Measurements from ENCODE around the gene PON3. TPM values are rescaled to one million over a fixed set of nuclear protein-coding genes. Genes with fewer than 3 reads are reported as not detected.

PON3 gene
- total and polyA plus RNA-seq, 2 of the 8 experiments (the other 6 are each of a cell fraction or from before 2014, with no cell fraction given) = not detected

DNA sequence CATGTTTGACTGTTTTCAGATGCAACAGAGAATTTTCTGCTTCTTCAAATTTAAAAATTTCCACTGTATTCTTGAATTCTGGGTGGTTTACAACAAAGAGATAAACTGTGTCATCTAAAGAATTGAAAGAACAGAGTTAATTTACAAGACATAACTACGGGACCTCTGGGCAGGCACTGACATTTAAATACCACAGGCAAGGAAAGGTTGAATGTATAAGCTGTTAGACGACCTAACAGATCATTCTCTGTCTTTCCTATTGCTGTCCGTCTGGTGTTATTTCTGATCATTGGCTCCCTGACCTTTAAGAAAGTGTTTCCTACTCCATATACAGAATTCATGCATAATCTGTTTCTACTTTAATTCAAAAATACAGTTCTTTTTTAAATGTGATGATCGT is 15.5 kb upstream of the PON3 start:
- Histone ChIP-seq H3K4ac (replicated peaks; ENCODE audit: insufficient read length, low read depth, low read length) (no peak overlapping the region), H4K5ac (ENCODE audit: insufficient read length, low read depth, low read length) (no peak overlapping the region), H3K18ac (ENCODE audit: extremely low read depth, low read length) (no peak overlapping the region), H4K8ac (ENCODE audit: extremely low read depth, insufficient read depth, low read length) (no peak overlapping the region), H2BK15ac (ENCODE audit: low read length) (no peak overlapping the region), H3K4me1 (replicated peaks in 1 of 4; ENCODE audit: control insufficient read depth in 3 of 4, insufficient read depth in 4 of 4, low read length in 3 of 4) (no peaks in the 10 kb centered on the region), H2AFZ (ENCODE audit: low read length) (no peak overlapping the region), H3K56ac (replicated peaks; ENCODE audit: insufficient read length, low read depth, low read length) (no peak overlapping the region), H3K79me2 (ENCODE audit: control insufficient read depth in 1 of 2, insufficient read depth in 2 of 2, low read length in 2 of 2) (no peaks in the 10 kb centered on the region), H3K27me3 (replicated peaks in 1 of 4; ENCODE audit: control insufficient read depth in 3 of 4, extremely low read depth in 1 of 4, insufficient read depth in 3 of 4, low read length in 3 of 4) (no peaks in the 10 kb centered on the region), H3K9ac (replicated peaks in 1 of 4; ENCODE audit: extremely low read depth in 1 of 4, low read depth in 3 of 4, low read length in 3 of 4) (no peak overlapping the region), H3K23me2 (ENCODE audit: low read depth, low read length) (no peaks in the 10 kb centered on the region), H2AK5ac (ENCODE audit: low read depth, low read length) (no peak overlapping the region), H3K36me3 (ENCODE audit: control insufficient read depth in 2 of 4, insufficient read depth in 4 of 4, low read length in 3 of 4) (peaks cover 0 to 20% (median 5%) of the 10 kb centered on the region in 4 experiments; a peak in 3 of 8 replicates), H4K20me1 (replicated peaks in 1 of 2; ENCODE audit: control insufficient read depth in 1 of 2, insufficient read depth in 2 of 2, low read length in 2 of 2) (no peaks in the 10 kb centered on the region), H3K27ac (ENCODE audit: low read depth, low read length) (no peak overlapping the region), H2BK5ac (ENCODE audit: low read depth, low read length) (no peak overlapping the region), H3K79me1 (ENCODE audit: low read depth, low read length) (no peaks in the 10 kb centered on the region), H3K23ac (ENCODE audit: insufficient read length) (no peak overlapping the region), H2BK12ac (ENCODE audit: low read depth, low read length) (no peak overlapping the region), H3K4me3 (ENCODE audit: extremely low read depth in 1 of 4, insufficient read depth in 2 of 4, low read depth in 3 of 4, low read length in 4 of 4) (no peak overlapping the region), H2BK20ac (ENCODE audit: low read length) (no peak overlapping the region), H4K91ac (replicated peaks; ENCODE audit: insufficient read length, low read length) (no peak overlapping the region), H3K4me2 (ENCODE audit: insufficient read depth in 1 of 2, low read depth in 2 of 2, low read length in 2 of 2) (no peak overlapping the region), H2BK120ac (replicated peaks; ENCODE audit: low read depth, low read length) (no peak overlapping the region), H3K9me3 (ENCODE audit: insufficient read depth in 2 of 2, low read depth in 1 of 2, low read length in 1 of 2) (no peaks in the 10 kb centered on the region), H3K14ac (ENCODE audit: insufficient read length) (no peak overlapping the region)
- ChIA-PET CTCF (ENCODE audit: partially characterized antibody) (interaction anchor here (1.4 to 2.4 kb wide), 3 partner anchors 16 to 68 kb away, joined by 4 to 14 read pairs (median 6); partner anchors contain the start of gene PON3), POLR2A (ENCODE audit: partially characterized antibody) (interaction anchor here (1.2 kb wide), 1 partner anchor 8 kb away, joined by 3 read pairs; no protein-coding TSS in a partner anchor)
- no peak for DNase-seq (ENCODE audit: low read depth in 1 of 2, low spot score in 2 of 2)
- WGBS, 2 experiments (ENCODE audit: extremely low coverage in 1 of 2, insufficient coverage in 1 of 2, insufficient read length in 1 of 2, insufficient replicate concordance in 2 of 2, low coverage in 1 of 2, low lambda C conversion rate in 2 of 2, missing lambda C conversion rate in 1 of 2) = 87% methylated on average over 4 of the region's 4 CpGs; no CpG with 5 or more reads in 1 of the 2 experiments
- FAIRE-seq = no peak
- TF ChIP-seq SIRT6 (IDR thresholded peaks at IDR 0.05; ENCODE audit: low read length) = no peak
- no peak for TF ChIP-seq TCF12 (IDR thresholded peaks at IDR 0.05; ENCODE audit: low read depth, low read length)
- TF ChIP-seq, protein P1, sequence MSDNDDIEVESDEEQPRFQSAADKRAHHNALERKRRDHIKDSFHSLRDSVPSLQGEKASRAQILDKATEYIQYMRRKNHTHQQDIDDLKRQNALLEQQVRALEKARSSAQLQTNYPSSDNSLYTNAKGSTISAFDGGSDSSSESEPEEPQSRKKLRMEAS (IDR thresholded peaks at IDR 0.05) = no peak
- TF ChIP-seq NRF1 (IDR thresholded peaks at IDR 0.05; ENCODE audit: low read depth, low read length) = no peak
- TF ChIP-seq ASH2L (IDR thresholded peaks at IDR 0.05; ENCODE audit: low read length) = no peak
- no peak for TF ChIP-seq PHF8 (conservative IDR thresholded peaks at IDR 0.05; ENCODE audit: low read depth, low read length)
- no peak for TF ChIP-seq CEBPB (IDR thresholded peaks at IDR 0.05; ENCODE audit: low read depth, low read length)
- no peak for TF ChIP-seq SRF (IDR thresholded peaks at IDR 0.05; ENCODE audit: low read depth, low read length)
- no peak for TF ChIP-seq KDM1A (IDR thresholded peaks at IDR 0.05; ENCODE audit: borderline replicate concordance, low read length)
- TF ChIP-seq GTF2F1 (IDR thresholded peaks at IDR 0.05; ENCODE audit: borderline replicate concordance, low read depth, low read length) = no peak
- TF ChIP-seq BRCA1 (IDR thresholded peaks at IDR 0.05; ENCODE audit: low read depth, low read length) = no peak
